A549 (cell line): ENCODE data around the gene QKI.

Experiments used
- CBX8 ChIP-seq: fragments of 200-600 bp; sonication (generic); IDR thresholded peaks from 2 replicates; pipeline ENCODE4 v1.6.1; 2016
- ESRRA ChIP-seq: fragments of 150-350 bp; IDR thresholded peaks from 2 replicates; pipeline ENCODE4 v1.6.1; 2014; ENCODE audit warnings: mild to moderate bottlenecking, low read length, borderline replicate concordance

- no peak for TF ChIP-seq ESRRA
- TF ChIP-seq CBX8 = no peak
Measured at GRCh38 chr6:163400509-163400908, 14.0 kb upstream of the QKI start.
